Measurements from ENCODE around the gene VAC14. TPM values are rescaled to one million over a fixed set of nuclear protein-coding genes. Genes with fewer than 3 reads are reported as not detected.
A peak's percentile ranks its signal among the peaks of the same experiment; 100 is the strongest.
"Not testable (repeated sequence)": the region's sequence is repeated elsewhere in the genome, so short reads cannot be mapped to it uniquely, and the experiment has no call there.

The VAC14 gene
- polyA plus RNA-seq (ENCODE audit: low read depth in 6 of 6): 10 to 100 TPM; 29.3 to 64.6 (median 38.7) TPM

- peak; percentile 88 to 92 for ATAC-seq (ENCODE audit: low read depth in 2 of 2)
- Mint-ChIP-seq H3K27ac (peak within 1 kb of the TSS; percentile 93 to 99 (median 98)), H3K4me1 (peaks cover 29 to 51% (median 34%) of the 10 kb centered on the region in 3 donors), H3K36me3 (no peaks in the 10 kb centered on the region), H3K9me3 (peaks cover 0 to 6% (median 3%) of the 10 kb centered on the region in 7 donors), H3K4me3 (peak within 1 kb of the TSS; percentile 94 to 99 (median 96)), H3K27me3 (peaks cover under 1 to 23% (median 2%) of the 10 kb centered on the region in 3 donors)
- DNase-seq: peak; percentile 97
These were observed at the start of gene VAC14 for GRCh38 chr16:70800781-70801480. Gene VAC14 (minus strand): TSS chr16:70801158. CDS start chr16:70800900, 258 bp downstream.

GRCh38 chr16:70823498-70824118 lies 22.6 kb upstream of the VAC14 start:
- H3K36me3 Mint-ChIP-seq; H3K27ac Mint-ChIP-seq; H3K9me3 Mint-ChIP-seq; H3K4me3 Mint-ChIP-seq; DNase-seq; H3K27me3 Mint-ChIP-seq; H3K4me1 Mint-ChIP-seq; ATAC-seq (ENCODE audit: low read depth in 2 of 2): not testable (repeated sequence)

DNA sequence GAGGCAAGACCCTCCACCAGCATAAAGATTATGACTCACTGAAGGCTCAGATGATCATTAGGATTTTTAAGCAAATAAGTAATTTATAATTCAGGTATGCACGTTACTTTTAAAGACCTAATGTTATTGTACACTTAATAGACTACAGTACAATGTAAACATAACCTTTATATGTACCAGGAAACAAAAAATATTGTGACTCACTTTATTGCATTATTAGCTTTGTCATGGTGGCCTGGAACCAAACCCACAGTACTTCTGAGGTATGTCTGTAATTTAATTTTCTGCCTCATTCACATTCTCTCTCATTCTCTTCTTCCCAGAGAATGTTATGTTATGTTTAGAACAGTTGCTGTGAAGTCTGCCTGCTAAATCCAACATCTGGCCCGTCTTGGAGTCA lies 21.8 kb upstream of the VAC14 start:
- H3K36me3 Mint-ChIP-seq; ATAC-seq (ENCODE audit: low read depth in 2 of 2); H3K27me3 Mint-ChIP-seq; H3K27ac Mint-ChIP-seq; H3K4me3 Mint-ChIP-seq; DNase-seq; H3K9me3 Mint-ChIP-seq; H3K4me1 Mint-ChIP-seq: not testable (repeated sequence)

GRCh38 chr16:70818088-70818487 lies 17.1 kb upstream of the VAC14 start:
- not testable (repeated sequence) for H3K4me1 Mint-ChIP-seq; H3K4me3 Mint-ChIP-seq; DNase-seq; H3K9me3 Mint-ChIP-seq; H3K27me3 Mint-ChIP-seq; H3K36me3 Mint-ChIP-seq; H3K27ac Mint-ChIP-seq; ATAC-seq (ENCODE audit: low read depth in 2 of 2)

DNA sequence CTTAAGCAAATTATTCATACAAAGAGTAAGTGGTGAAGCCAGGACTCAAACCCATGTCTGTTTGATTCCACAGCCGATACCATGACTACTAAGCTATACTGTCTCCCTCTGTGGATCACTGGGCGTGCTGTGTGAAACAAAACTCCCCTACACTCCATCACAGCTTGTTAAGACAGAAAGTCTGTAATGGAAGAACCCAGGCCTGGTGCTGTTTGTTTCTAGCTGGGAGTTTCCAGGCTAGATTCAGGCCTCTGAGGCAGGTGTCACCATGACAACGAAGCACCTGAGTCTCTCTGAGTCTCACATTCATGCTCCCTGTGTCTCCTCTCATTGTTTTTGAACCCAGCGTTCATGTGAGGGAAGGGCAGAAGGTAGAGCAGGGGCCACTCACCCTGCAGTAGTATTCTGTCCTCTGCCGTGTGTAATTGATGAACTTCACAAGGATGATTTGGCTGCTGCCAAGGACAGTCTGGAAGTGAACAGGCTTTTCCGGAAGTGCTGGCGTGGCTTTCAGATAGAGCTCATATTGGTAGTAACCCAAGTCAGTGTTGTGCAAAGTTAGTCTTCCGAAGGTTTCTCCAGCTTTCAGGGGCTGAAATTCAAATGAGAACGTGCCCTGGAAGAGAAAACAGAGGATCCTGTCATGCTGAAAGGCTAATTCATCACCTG lies 8.6 kb upstream of the VAC14 start:
- Mint-ChIP-seq H3K27ac (no peak overlapping the region), H3K9me3 (peaks cover 0 to 1% (median 0%) of the 10 kb centered on the region in 7 donors), H3K4me3 (no peak overlapping the region), H3K4me1 (no peaks in the 10 kb centered on the region), H3K27me3 (peaks cover 32 to 41% (median 38%) of the 10 kb centered on the region in 3 donors), H3K36me3 (no peaks in the 10 kb centered on the region)
- ATAC-seq (ENCODE audit: low read depth in 2 of 2): peak in 1 of 2 donors; percentile 34
- DNase-seq: no peak

- ATAC-seq (ENCODE audit: low read depth in 2 of 2): no peak
- H3K27ac Mint-ChIP-seq: no peak overlapping the region
- no peaks in the 10 kb centered on the region for H3K36me3 Mint-ChIP-seq
- no peaks in the 10 kb centered on the region for H3K4me1 Mint-ChIP-seq
- H3K27me3 Mint-ChIP-seq: peaks cover 32 to 48% (median 38%) of the 10 kb centered on the region in 3 donors
- no peak overlapping the region for H3K4me3 Mint-ChIP-seq
- H3K9me3 Mint-ChIP-seq: peaks cover 0 to 3% (median 0%) of the 10 kb centered on the region in 7 donors
- no peak for DNase-seq
These were observed 7.4 kb upstream of the VAC14 start for GRCh38 chr16:70808371-70808770.

DNA sequence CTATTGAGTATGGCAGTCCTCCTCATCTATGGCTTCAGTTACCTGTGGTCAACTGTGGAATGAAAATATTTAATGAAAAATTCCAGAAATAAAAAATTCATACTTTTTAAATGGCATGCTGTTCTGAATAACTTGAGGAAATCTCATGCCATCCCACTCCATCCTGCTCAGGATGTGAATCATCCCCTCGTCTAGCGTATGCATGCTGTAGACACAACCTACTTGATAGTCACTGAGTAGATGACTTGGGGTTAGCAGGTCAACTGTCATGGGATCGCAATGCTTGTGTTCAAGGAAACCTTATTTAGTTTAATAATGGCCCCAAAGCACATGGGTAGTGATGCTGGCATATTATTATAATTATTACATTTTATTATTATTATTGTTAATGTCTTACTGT lies 4.8 kb upstream of the VAC14 start:
- H3K4me3 Mint-ChIP-seq: no peak overlapping the region
- ATAC-seq (ENCODE audit: low read depth in 2 of 2) (no peak), DNase-seq (no peak)
- peaks cover 0 to 6% (median 3%) of the 10 kb centered on the region in 7 donors for H3K9me3 Mint-ChIP-seq
- peaks cover 5 to 9% (median 9%) of the 10 kb centered on the region in 3 donors for H3K4me1 Mint-ChIP-seq
- H3K27me3 Mint-ChIP-seq: peaks cover 32 to 56% (median 35%) of the 10 kb centered on the region in 3 donors
- H3K27ac Mint-ChIP-seq: no peak overlapping the region
- H3K36me3 Mint-ChIP-seq: no peaks in the 10 kb centered on the region

DNA sequence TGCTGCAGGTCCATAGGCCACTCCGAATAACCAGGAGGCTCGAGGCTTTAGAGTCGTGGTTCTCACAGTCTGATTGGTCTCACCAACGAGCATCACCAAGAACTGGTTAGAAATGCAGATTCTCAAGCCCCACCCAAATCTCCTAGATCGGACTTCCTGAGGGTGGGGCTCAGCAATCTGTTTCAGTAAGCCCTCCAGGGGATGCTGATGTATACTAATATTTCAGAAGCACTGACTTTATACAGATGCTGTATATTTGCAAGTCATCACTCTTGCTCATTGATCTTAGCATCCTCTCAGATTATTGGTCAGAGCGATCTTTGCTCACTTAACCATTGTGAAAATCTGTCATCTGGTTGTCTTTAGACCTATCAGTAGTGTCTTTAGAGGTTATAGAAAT lies 4.4 kb upstream of the VAC14 start:
- Mint-ChIP-seq H3K36me3 (no peaks in the 10 kb centered on the region), H3K27ac (no peak overlapping the region), H3K9me3 (peaks cover 0 to 6% (median 3%) of the 10 kb centered on the region in 7 donors), H3K27me3 (peaks cover 30 to 54% (median 31%) of the 10 kb centered on the region in 3 donors), H3K4me3 (no peak overlapping the region), H3K4me1 (peaks cover 8 to 13% (median 13%) of the 10 kb centered on the region in 3 donors)
- DNase-seq (no peak), ATAC-seq (ENCODE audit: low read depth in 2 of 2) (no peak)

GRCh38 chr16:70804734-70805169 lies 3.8 kb upstream of the VAC14 start:
- Mint-ChIP-seq H3K27me3 (peaks cover 24 to 47% (median 25%) of the 10 kb centered on the region in 3 donors), H3K9me3 (peaks cover 0 to 6% (median 3%) of the 10 kb centered on the region in 7 donors), H3K36me3 (no peaks in the 10 kb centered on the region), H3K27ac (no peak overlapping the region), H3K4me1 (peaks cover 11 to 18% (median 18%) of the 10 kb centered on the region in 3 donors), H3K4me3 (peak overlapping the region in 1 of 8 donors; percentile 5)
- ATAC-seq (ENCODE audit: low read depth in 2 of 2) (no peak), DNase-seq (no peak)

GRCh38 chr16:70804153-70804733 lies 3.3 kb upstream of the VAC14 start:
- peaks cover 21 to 45% (median 22%) of the 10 kb centered on the region in 3 donors for H3K27me3 Mint-ChIP-seq
- no peak overlapping the region for H3K27ac Mint-ChIP-seq
- H3K36me3 Mint-ChIP-seq: no peaks in the 10 kb centered on the region
- H3K4me3 Mint-ChIP-seq: peak overlapping the region in 1 of 8 donors; percentile 5
- DNase-seq: no peak
- ATAC-seq (ENCODE audit: low read depth in 2 of 2): no peak
- H3K9me3 Mint-ChIP-seq: peaks cover 0 to 6% (median 3%) of the 10 kb centered on the region in 7 donors
- peaks cover 15 to 21% (median 21%) of the 10 kb centered on the region in 3 donors for H3K4me1 Mint-ChIP-seq

GRCh38 chr16:70803319-70803718 lies 2.4 kb upstream of the VAC14 start:
- DNase-seq (no peak), ATAC-seq (ENCODE audit: low read depth in 2 of 2) (no peak)
- Mint-ChIP-seq H3K27me3 (peaks cover 18 to 40% (median 21%) of the 10 kb centered on the region in 3 donors), H3K27ac (peak overlapping the region in 1 of 6 donors; percentile 44), H3K4me3 (peak overlapping the region in 1 of 8 donors; percentile 50), H3K9me3 (peaks cover 0 to 6% (median 3%) of the 10 kb centered on the region in 7 donors), H3K4me1 (peaks cover 19 to 30% (median 26%) of the 10 kb centered on the region in 3 donors), H3K36me3 (no peaks in the 10 kb centered on the region)

GRCh38 chr16:70801611-70802010 lies 653 bp upstream of the VAC14 start:
- peaks cover 27 to 47% (median 34%) of the 10 kb centered on the region in 3 donors for H3K4me1 Mint-ChIP-seq
- ATAC-seq (ENCODE audit: low read depth in 2 of 2) (no peak), DNase-seq (no peak)
- peaks cover 0 to 6% (median 3%) of the 10 kb centered on the region in 7 donors for H3K9me3 Mint-ChIP-seq
- peaks cover 7 to 28% (median 8%) of the 10 kb centered on the region in 3 donors for H3K27me3 Mint-ChIP-seq
- peak overlapping the region; percentile 94 to 99 (median 96) for H3K4me3 Mint-ChIP-seq
- no peaks in the 10 kb centered on the region for H3K36me3 Mint-ChIP-seq
- peak overlapping the region; percentile 49 to 99 (median 96) for H3K27ac Mint-ChIP-seq

DNA sequence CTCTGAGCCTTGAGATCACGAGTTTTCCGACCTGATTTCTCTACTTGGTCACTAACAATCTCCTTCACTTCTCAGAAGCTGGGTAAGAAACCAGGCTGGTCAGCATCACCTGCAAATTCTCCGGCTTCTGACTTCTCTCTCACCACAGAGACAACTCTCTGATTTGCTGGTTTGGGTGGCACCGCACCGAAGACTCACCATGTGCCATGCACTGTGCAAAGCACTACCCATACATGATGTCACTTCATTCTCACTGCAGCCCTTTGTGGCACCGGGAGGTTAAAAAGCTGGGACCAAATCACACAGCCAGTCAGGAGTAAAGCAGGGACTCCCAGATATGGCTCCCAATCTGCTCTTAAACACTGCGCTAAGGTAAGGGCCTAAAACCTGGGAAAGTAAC lies 647 bp downstream of the VAC14 start:
- no peak for DNase-seq
- peak overlapping the region; percentile 77 to 99 (median 96) for H3K27ac Mint-ChIP-seq
- peaks cover 29 to 55% (median 34%) of the 10 kb centered on the region in 3 donors for H3K4me1 Mint-ChIP-seq
- H3K27me3 Mint-ChIP-seq: peaks cover 0 to 20% (median 0%) of the 10 kb centered on the region in 3 donors
- peak overlapping the region; percentile 94 to 99 (median 96) for H3K4me3 Mint-ChIP-seq
- no peaks in the 10 kb centered on the region for H3K36me3 Mint-ChIP-seq
- H3K9me3 Mint-ChIP-seq: peaks cover 0 to 6% (median 3%) of the 10 kb centered on the region in 7 donors
- no peak for ATAC-seq (ENCODE audit: low read depth in 2 of 2)

All from naive B cell (primary cell).